Nephron (organoid): Measurements from ENCODE around the gene EIF1.

ENCODE experiments used
- H3K27ac Mint-ChIP-seq, 3 experiments: 2 replicates each; pipeline ENCODE4 v1.8.0; 2020; ENCODE audit warnings: mixed read lengths in 3 of 3, mild to moderate bottlenecking in 2 of 3, moderate library complexity in 1 of 3
- H3K27me3 Mint-ChIP-seq: 2 replicates; pipeline ENCODE4 v1.8.0; 2021; ENCODE audit warnings: low read depth, mild to moderate bottlenecking, moderate library complexity, mixed read lengths
- H3K36me3 Mint-ChIP-seq: 2 replicates; pipeline ENCODE4 v1.8.0; 2020; ENCODE audit warnings: low read depth, mixed read lengths
- H3K4me1 Mint-ChIP-seq: 2 replicates; pipeline ENCODE4 v1.8.0; 2020; ENCODE audit warnings: mixed read lengths
- H3K4me3 Mint-ChIP-seq, 3 experiments: 2 replicates each; pipeline ENCODE4 v1.8.0; 2020; ENCODE audit warnings: mild to moderate bottlenecking in 3 of 3, mixed read lengths in 3 of 3, moderate library complexity in 2 of 3
- H3K9me3 Mint-ChIP-seq: 2 replicates; pipeline ENCODE4 v1.8.0; 2020; ENCODE audit warnings: mixed read lengths
- CTCF ChIP-seq, 3 experiments: fragments of 200-600 bp; sonication (generic); IDR thresholded peaks; one replicate each; pipeline ENCODE4 v1.5.0; 2021; ENCODE audit warnings: antibody characterized with exemption in 3 of 3; ENCODE audit not compliant: unreplicated experiment in 3 of 3

EIF1 gene

GRCh38 chr17:41734139-41734948 lies 45.7 kb downstream of the EIF1 start, which contains the start of gene HAP1:
Gene HAP1 (minus strand): TSS chr17:41734643. CDS start chr17:41734634, 9 bp downstream.
- H3K4me1 Mint-ChIP-seq, result peaks cover 14% of the 10 kb centered on the region
- H3K4me3 Mint-ChIP-seq, result peak within 1 kb of the TSS; percentile 81 to 84 (median 83)
- H3K27me3 Mint-ChIP-seq, result peaks cover 91% of the 10 kb centered on the region
- no peak within 1 kb of the TSS for H3K27ac Mint-ChIP-seq
- H3K36me3 Mint-ChIP-seq, result no peaks in the 10 kb centered on the region
- no peaks in the 10 kb centered on the region for H3K9me3 Mint-ChIP-seq
- no peak for TF ChIP-seq CTCF (IDR thresholded peaks at IDR 0.05; ENCODE audit: unreplicated experiment in 3 of 3)

- H3K4me3 Mint-ChIP-seq, result peak overlapping the region; percentile 81 to 83 (median 82)
- H3K9me3 Mint-ChIP-seq, result no peaks in the 10 kb centered on the region
- H3K36me3 Mint-ChIP-seq, result no peaks in the 10 kb centered on the region
- TF ChIP-seq CTCF (IDR thresholded peaks at IDR 0.05; ENCODE audit: unreplicated experiment in 3 of 3), result no peak
- peaks cover 19% of the 10 kb centered on the region for H3K4me1 Mint-ChIP-seq
- peaks cover 87% of the 10 kb centered on the region for H3K27me3 Mint-ChIP-seq
- H3K27ac Mint-ChIP-seq, result no peak overlapping the region
These were observed 46.2 kb downstream of the EIF1 start for GRCh38 chr17:41734949-41735313.

GRCh38 chr17:41735744-41736143 lies 47.1 kb downstream of the EIF1 start:
- Mint-ChIP-seq H3K27ac (no peak overlapping the region), H3K36me3 (no peaks in the 10 kb centered on the region), H3K9me3 (no peaks in the 10 kb centered on the region), H3K27me3 (peaks cover 79% of the 10 kb centered on the region), H3K4me3 (peak overlapping the region; percentile 1 to 39 (median 8)), H3K4me1 (peaks cover 19% of the 10 kb centered on the region)
- TF ChIP-seq CTCF (IDR thresholded peaks at IDR 0.05; ENCODE audit: unreplicated experiment in 3 of 3), result no peak

- no peak overlapping the region for H3K27ac Mint-ChIP-seq
These were observed 48.4 kb downstream of the EIF1 start for GRCh38 chr17:41736983-41737679.

GRCh38 chr17:41737680-41738023 lies 49.0 kb downstream of the EIF1 start:
- peaks cover 60% of the 10 kb centered on the region for H3K27me3 Mint-ChIP-seq
- peak overlapping the region in 2 of 3 experiments; percentile 33 to 72 for H3K27ac Mint-ChIP-seq
- H3K4me3 Mint-ChIP-seq, result peak overlapping the region in 1 of 3 experiments; percentile 57
- H3K36me3 Mint-ChIP-seq, result no peaks in the 10 kb centered on the region
- no peak for TF ChIP-seq CTCF (IDR thresholded peaks at IDR 0.05; ENCODE audit: unreplicated experiment in 3 of 3)
- no peaks in the 10 kb centered on the region for H3K9me3 Mint-ChIP-seq
- H3K4me1 Mint-ChIP-seq, result peaks cover 14% of the 10 kb centered on the region

More at GRCh38 chr17:41736983-41737679, 48.4 kb downstream of the EIF1 start:
- Mint-ChIP-seq H3K36me3 (no peaks in the 10 kb centered on the region), H3K9me3 (no peaks in the 10 kb centered on the region), H3K4me3 (peak overlapping the region in 1 of 3 experiments; percentile 35), H3K27me3 (peaks cover 65% of the 10 kb centered on the region), H3K4me1 (peaks cover 14% of the 10 kb centered on the region)
- no peak for TF ChIP-seq CTCF (IDR thresholded peaks at IDR 0.05; ENCODE audit: unreplicated experiment in 3 of 3)
